Chondrocyte (in vitro differentiated cells): ENCODE data around the gene IL37. TPM values are rescaled to one million over a fixed set of nuclear protein-coding genes. Genes with fewer than 3 reads are reported as not detected.

Experiments
- DNase-seq: peaks from one replicate; pipeline ENCODE4 v3.0.0; 2021; ENCODE audit warnings: mixed read lengths, low spot score
- H3K27ac Mint-ChIP-seq: one replicate; pipeline ENCODE4 v1.8.0; 2021; ENCODE audit warnings: mild to moderate bottlenecking, moderate library complexity, mixed read lengths; ENCODE audit not compliant: unreplicated experiment
- H3K27me3 Mint-ChIP-seq: 2 replicates; pipeline ENCODE4 v1.8.0; 2021; ENCODE audit warnings: low read depth, mixed read lengths
- H3K36me3 Mint-ChIP-seq: 2 replicates; pipeline ENCODE4 v1.8.0; 2021; ENCODE audit warnings: low read depth, mixed read lengths
- H3K4me1 Mint-ChIP-seq: 2 replicates; pipeline ENCODE4 v1.8.0; 2021; ENCODE audit warnings: low read depth, mild to moderate bottlenecking, mixed read lengths
- H3K4me3 Mint-ChIP-seq: one replicate; pipeline ENCODE4 v1.8.0; 2021; ENCODE audit warnings: mild to moderate bottlenecking, moderate library complexity, mixed read lengths; ENCODE audit not compliant: unreplicated experiment
- H3K9me3 Mint-ChIP-seq: 2 replicates; pipeline ENCODE4 v1.8.0; 2021; ENCODE audit warnings: low read depth, mixed read lengths
- CTCF ChIP-seq: fragments of 200-600 bp; sonication (generic); IDR thresholded peaks from 2 replicates; pipeline ENCODE4 v1.5.0; 2021; ENCODE audit warnings: antibody characterized with exemption, mild to moderate bottlenecking, moderate library complexity
- long read RNA-seq: library from polyadenylated mRNA; stranded (forward); transcript quantifications from one replicate; pipeline ENCODE4 v2.0.0, GENCODE V29; 2021
- total RNA-seq: library from RNA; stranded (reverse); gene quantifications from 3 replicates; pipeline ENCODE4 v1.2.1, GENCODE V29; 2021

The IL37 gene
- not detected in 3 replicates for total RNA-seq
- long read RNA-seq: 0 reads

GRCh38 chr2:112910865-112911264, at the start of gene IL37:
IL37 (plus strand) TSS chr2:112911165; CDS start chr2:112913013, 1,848 bp downstream.
- DNase-seq: no peak
- no peaks in the 10 kb centered on the region for H3K36me3 Mint-ChIP-seq
- H3K4me3 Mint-ChIP-seq: no peak within 1 kb of the TSS
- peaks cover 3% of the 10 kb centered on the region for H3K9me3 Mint-ChIP-seq
- H3K27ac Mint-ChIP-seq: no peak within 1 kb of the TSS
- peaks cover 11% of the 10 kb centered on the region for H3K27me3 Mint-ChIP-seq
- no peak for TF ChIP-seq CTCF
- H3K4me1 Mint-ChIP-seq: no peaks in the 10 kb centered on the region

GRCh38 chr2:112864072-112864471, 46.9 kb upstream of the IL37 start:
- no peaks in the 10 kb centered on the region for H3K27me3 Mint-ChIP-seq
- H3K27ac Mint-ChIP-seq: no peak overlapping the region
- peaks cover 5% of the 10 kb centered on the region for H3K36me3 Mint-ChIP-seq
- H3K4me1 Mint-ChIP-seq: peaks cover 2% of the 10 kb centered on the region
- no peak overlapping the region for H3K4me3 Mint-ChIP-seq
- no peak for DNase-seq
- TF ChIP-seq CTCF: no peak
- H3K9me3 Mint-ChIP-seq: peaks cover 27% of the 10 kb centered on the region

- peaks cover 20% of the 10 kb centered on the region for H3K9me3 Mint-ChIP-seq
- DNase-seq: no peak
- H3K4me3 Mint-ChIP-seq: no peak overlapping the region
- peaks cover 1% of the 10 kb centered on the region for H3K36me3 Mint-ChIP-seq
- no peak overlapping the region for H3K27ac Mint-ChIP-seq
- H3K4me1 Mint-ChIP-seq: peaks cover 11% of the 10 kb centered on the region
- TF ChIP-seq CTCF: no peak
- H3K27me3 Mint-ChIP-seq: no peaks in the 10 kb centered on the region
Measured at GRCh38 chr2:112866128-112866835, 44.7 kb upstream of the IL37 start.

- no peaks in the 10 kb centered on the region for H3K27me3 Mint-ChIP-seq
- no peak overlapping the region for H3K27ac Mint-ChIP-seq
- no peak for DNase-seq
- H3K4me1 Mint-ChIP-seq: peaks cover 11% of the 10 kb centered on the region
- H3K9me3 Mint-ChIP-seq: peaks cover 23% of the 10 kb centered on the region
- no peak overlapping the region for H3K4me3 Mint-ChIP-seq
- H3K36me3 Mint-ChIP-seq: no peaks in the 10 kb centered on the region
- TF ChIP-seq CTCF: no peak
Measured at GRCh38 chr2:112867701-112868631, 43.0 kb upstream of the IL37 start.

- H3K4me1 Mint-ChIP-seq: peaks cover 11% of the 10 kb centered on the region
- no peaks in the 10 kb centered on the region for H3K36me3 Mint-ChIP-seq
- no peak for TF ChIP-seq CTCF
- H3K9me3 Mint-ChIP-seq: peaks cover 18% of the 10 kb centered on the region
- H3K27ac Mint-ChIP-seq: no peak overlapping the region
- H3K4me3 Mint-ChIP-seq: no peak overlapping the region
- no peak for DNase-seq
- H3K27me3 Mint-ChIP-seq: no peaks in the 10 kb centered on the region
Measured at GRCh38 chr2:112869258-112869842, 41.6 kb upstream of the IL37 start.
